C4-2B (cell line): ENCODE measurements around the gene RBBP7.

Experiments used
- H3K27ac ChIP-seq: fragments of 450-650 bp; 2 replicates; pipeline ENCODE4 v1.5.1; 2017
- ZFX ChIP-seq: fragments of 450-650 bp; IDR thresholded peaks from 2 replicates; pipeline ENCODE4 v1.6.1; 2017
- TF ChIP-seq, protein P1 (sequence below): fragments of 450-650 bp; conservative IDR thresholded peaks from 2 replicates; pipeline ENCODE4 v1.5.1; 2017; ENCODE audit warnings: mild to moderate bottlenecking

RBBP7 gene

DNA sequence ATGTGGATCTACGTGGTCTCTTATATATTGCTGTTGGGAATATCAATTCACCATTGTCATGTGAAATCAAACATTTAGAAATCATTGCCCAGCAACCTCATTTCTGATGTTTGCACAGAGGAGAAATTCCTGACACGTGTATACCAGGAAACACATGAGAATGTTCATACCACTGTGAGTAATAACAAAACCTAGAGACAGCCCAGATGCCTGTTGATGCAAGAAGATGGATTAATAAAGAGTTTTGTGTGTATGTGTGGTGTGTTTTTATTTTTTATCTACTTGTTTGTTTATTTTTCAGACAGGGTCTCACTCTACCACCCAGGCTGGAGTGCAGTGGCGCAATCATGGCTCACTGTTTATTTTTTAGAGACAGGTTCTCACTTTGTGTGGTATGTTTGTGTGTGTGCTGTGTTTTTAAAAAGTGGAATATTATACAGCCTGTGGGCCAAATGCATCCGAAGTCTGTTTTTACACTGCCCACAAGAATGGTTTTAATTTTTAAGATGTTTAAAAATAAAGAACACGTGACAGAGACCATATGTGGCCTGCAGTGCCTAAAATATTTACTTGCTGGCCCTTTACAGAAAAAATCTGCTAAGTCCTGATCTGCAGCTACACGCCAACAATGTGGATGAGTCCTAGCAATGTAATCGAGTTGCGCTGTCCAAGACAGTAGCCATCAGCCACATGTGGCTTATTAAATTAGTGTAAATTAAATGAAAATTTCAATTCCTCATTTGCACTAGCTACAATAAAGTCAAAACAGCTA, 44.7 kb downstream of the RBBP7 start:
- H3K27ac ChIP-seq, result peak overlapping the region; percentile 32; the same call in 1 of the 2 replicates
- TF ChIP-seq ZFX, result no peak
- TF ChIP-seq, protein P1, sequence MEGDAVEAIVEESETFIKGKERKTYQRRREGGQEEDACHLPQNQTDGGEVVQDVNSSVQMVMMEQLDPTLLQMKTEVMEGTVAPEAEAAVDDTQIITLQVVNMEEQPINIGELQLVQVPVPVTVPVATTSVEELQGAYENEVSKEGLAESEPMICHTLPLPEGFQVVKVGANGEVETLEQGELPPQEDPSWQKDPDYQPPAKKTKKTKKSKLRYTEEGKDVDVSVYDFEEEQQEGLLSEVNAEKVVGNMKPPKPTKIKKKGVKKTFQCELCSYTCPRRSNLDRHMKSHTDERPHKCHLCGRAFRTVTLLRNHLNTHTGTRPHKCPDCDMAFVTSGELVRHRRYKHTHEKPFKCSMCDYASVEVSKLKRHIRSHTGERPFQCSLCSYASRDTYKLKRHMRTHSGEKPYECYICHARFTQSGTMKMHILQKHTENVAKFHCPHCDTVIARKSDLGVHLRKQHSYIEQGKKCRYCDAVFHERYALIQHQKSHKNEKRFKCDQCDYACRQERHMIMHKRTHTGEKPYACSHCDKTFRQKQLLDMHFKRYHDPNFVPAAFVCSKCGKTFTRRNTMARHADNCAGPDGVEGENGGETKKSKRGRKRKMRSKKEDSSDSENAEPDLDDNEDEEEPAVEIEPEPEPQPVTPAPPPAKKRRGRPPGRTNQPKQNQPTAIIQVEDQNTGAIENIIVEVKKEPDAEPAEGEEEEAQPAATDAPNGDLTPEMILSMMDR, result no peak

DNA sequence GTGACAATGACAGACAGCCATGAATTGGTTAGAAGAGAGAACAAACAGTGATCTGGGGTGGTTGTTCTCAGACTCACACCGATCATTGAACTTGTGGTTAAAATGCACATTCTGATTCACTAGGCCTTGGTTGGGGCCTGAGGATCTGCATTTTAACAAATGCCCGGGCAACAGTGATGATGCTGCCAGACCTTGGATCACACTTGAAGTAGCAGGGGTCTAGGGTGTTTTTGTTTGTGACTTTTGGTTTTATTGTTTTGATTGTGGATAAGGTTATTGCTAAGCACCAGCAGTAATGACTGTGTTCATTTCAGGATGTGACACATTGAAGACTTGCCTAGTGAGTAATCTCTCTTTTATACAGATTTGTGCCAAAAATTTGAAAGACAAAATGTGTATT, 47.4 kb downstream of the RBBP7 start:
- no peak overlapping the region for H3K27ac ChIP-seq
- TF ChIP-seq ZFX, result no peak
- TF ChIP-seq, protein P1, result no peak

DNA sequence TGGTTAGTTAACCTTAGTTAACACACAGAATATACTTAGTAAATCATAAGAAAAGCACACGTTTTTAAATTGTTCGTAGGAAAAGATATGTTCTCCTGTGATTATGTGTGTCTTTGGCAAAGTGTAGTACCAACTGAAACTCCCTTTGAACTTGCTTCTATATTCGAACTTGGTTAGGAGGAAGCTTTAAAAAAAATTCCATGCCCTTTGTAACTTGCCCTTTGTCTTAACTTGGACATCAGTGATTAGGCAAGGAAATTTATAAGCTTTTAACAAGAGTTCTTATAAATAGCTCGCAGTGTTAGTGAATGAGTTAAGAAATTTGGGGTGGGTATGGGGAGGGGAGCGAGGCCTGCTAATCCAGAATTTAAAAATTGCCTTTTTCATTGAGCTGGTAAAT, 50.5 kb downstream of the RBBP7 start:
- no peak overlapping the region for H3K27ac ChIP-seq
- no peak for TF ChIP-seq ZFX
- TF ChIP-seq, protein P1, result no peak

DNA sequence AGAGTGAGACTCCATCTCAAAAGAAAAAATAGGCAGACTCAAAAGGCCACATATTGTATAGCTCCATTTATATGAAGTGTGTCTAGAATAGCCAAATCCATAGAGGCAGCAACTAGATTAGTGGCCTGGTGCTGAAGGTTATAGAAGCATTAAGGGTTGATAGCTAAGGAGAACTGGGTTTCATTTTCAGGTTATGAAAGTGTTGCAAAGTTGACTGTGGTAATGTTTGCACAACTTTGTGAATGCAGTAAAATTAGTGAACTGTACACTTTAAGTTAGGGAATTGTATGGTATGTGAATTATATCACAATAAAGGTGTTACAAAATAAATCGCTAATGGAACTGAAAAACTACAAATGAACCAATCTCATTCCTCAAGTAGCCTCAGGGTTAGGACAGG, 55.6 kb downstream of the RBBP7 start:
- no peak overlapping the region for H3K27ac ChIP-seq
- TF ChIP-seq, protein P1, result no peak
- TF ChIP-seq ZFX, result no peak

DNA sequence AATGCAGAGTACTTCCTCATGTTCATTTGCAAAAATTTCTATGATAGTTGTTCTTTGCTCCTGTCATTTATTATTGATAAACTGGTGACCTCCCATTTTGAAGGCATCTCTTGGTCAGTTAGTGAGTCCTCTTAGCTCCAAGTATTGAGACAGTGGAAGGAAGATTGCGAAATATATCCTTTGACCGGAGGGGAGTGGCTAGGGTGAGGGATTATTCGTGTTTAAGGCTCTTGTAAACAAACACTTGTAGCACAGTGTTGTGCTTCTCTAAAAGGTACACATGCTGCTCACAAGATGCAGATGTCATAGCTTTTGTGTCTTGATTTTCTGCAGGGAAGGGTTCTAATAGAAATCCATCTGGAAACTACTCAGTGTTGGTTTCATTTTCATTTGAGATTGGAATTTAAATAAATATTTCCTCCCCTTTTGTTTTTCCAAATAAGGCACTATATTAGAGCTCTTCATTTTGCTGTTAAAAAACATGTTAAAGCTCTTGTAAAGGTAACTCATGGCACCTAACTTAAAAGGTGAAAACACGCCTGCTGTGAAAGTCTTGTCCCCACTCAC, 62.1 kb downstream of the RBBP7 start:
- H3K27ac ChIP-seq, result no peak overlapping the region
- no peak for TF ChIP-seq ZFX
- TF ChIP-seq, protein P1, result no peak

DNA sequence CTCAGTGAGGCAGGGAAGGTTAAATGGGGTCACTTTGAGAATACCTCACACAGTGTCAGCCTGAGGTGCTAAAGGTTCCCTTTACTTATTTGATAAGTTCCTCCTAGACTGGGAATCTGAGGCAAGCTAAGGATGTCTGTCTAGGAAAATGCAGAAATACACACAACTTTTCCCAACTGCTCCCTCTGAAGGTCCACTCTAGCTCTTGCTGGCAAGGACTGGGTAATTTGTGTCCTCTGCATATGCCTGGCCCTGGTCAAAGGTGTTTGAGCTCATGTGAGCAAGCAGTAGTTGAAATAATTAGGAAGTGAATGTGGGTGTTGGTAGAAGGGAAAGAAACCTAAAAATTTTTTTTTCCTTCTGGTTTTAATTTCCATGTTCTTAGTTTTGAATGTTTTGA, 62.6 kb downstream of the RBBP7 start:
- H3K27ac ChIP-seq, result no peak overlapping the region
- TF ChIP-seq ZFX, result no peak
- TF ChIP-seq, protein P1, result no peak

DNA sequence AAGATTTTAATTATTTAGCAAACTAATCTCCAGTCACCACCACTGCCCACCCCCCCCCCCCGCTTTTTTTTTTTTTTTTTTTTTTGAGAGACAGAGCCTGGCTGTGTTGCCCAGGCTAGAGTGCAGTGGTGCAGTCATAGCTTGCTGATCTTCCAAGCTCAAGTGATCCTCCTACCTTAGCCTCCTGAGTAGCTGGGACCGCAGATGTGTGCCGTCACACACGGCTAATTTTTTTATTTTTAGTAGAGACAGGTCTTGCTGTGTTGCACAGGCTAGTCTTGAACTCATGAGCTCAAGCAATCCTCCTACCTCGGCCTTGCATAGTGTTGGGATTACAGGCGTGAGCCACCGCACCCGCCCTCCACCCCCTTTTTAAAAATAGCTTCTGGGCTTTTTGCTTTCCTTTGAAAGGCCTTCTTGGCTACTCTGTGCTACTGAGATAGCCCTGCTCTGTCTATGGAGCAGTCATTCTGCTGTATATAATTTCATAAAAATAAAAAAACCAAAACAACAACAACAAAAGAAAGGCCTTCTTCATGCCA, 65.2 kb downstream of the RBBP7 start:
- TF ChIP-seq ZFX, result no peak
- TF ChIP-seq, protein P1, result no peak
- H3K27ac ChIP-seq, result no peak overlapping the region
